A172 (cell line): ENCODE measurements around the gene PCDHAC1. TPM values are rescaled to one million over a fixed set of nuclear protein-coding genes. Genes with fewer than 3 reads are reported as not detected.

Experiments
- DNase-seq: peaks from one replicate; pipeline ENCODE4 v3.0.0-alpha.2; 2015; ENCODE audit warnings: low spot score
- total RNA-seq: library from RNA; depleted of rRNA; stranded (reverse); fragments of >200 nt; shearing (Covaris generic); gene quantifications from 2 replicates; pipeline ENCODE4 v1.2.3, GENCODE V29; 2014; rRNA removed

The PCDHAC1 gene
- total RNA-seq, 1 experiment from 2014 or later, result 0.52 TPM

DNA sequence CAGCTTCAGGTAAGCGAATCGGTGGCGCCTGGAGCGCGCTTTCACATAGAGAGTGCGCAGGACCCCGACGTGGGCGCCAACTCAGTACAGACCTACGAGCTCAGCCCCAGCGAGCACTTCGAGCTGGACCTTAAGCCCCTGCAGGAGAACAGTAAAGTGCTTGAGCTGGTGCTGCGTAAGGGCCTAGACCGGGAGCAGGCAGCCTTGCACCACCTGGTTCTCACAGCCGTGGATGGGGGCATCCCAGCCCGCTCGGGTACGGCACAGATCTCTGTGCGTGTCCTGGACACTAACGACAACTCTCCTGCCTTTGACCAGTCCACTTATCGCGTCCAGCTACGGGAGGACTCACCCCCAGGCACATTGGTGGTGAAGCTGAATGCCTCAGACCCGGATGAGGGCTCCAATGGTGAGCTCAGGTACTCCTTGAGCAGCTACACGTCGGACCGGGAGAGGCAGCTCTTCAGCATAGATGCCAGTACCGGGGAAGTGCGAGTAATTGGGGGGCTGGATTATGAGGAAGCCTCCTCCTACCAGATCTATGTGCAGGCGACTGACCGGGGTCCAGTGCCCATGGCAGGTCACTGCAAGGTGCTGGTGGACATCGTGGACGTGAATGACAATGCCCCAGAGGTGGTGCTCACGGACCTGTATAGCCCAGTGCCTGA, 41.3 kb downstream of the PCDHAC1 start:
- DNase-seq, result no peak

GRCh38 chr5:140969880-140970279, 43.8 kb downstream of the PCDHAC1 start:
- no peak for DNase-seq

- no peak for DNase-seq
These were observed 47.5 kb downstream of the PCDHAC1 start for GRCh38 chr5:140973550-140973949.

DNA sequence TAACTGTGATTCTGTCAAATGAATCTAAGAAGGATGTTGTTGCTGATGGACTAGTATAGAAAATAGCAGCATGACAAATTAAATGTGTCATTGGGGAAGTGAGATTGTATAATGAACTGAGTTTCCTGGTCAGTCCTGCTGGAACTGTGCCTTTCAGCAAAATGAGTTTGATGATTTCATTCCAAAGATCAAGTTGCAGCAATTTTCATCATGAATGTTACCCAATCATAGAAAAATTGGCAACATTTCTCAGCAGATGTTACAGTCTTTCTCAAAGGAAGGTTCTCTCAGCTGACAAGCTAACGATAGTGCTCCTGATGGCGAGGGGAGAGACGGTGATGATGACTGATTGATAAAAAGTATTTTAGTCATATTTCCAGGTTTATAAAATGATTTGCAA, 50.9 kb downstream of the PCDHAC1 start:
- no peak for DNase-seq

DNA sequence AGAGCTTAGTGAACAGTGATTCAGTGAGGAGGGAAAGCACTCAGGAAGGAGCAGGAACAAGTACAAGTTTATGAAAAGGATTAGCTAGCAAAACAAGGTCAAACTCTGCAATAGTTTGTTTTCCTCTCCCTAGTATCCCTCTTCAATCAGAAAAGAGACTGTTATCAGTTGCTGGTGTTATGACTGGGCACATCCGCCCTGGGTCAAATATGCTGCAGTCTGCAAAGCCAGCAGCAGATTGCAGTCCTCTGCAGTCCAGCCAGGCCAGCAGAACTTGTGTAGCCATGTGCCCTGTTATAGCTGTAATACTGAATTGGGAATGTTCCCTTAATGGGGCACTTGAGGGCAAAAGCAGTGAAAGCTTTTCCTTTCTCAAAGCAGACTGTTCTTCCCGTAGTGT, 52.2 kb downstream of the PCDHAC1 start:
- no peak for DNase-seq

DNA sequence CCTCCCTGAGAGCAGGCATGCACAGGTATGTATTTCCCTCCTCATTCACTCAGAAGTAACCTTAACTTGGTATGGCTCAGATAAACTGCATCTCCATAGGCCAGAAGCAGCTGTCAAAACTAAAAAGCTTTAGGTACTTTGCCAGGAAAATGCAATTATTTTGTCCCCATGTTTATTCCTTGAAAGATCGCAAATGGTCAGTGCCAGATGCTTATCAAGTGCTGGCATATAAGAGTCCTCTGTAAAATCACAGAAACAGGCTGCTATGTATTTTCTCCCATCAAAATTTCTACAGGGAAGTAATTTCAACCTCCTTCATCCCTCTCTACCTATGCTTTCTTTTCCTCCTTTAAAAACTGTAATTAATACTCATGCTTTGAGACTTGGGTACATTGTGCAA, 52.9 kb downstream of the PCDHAC1 start:
- DNase-seq, result no peak

Other genes starting within 250 kb of the PCDHAC1 start
- 143 and 148 TPM in 2 replicates for gene HARS1, start 234.9 kb upstream of the PCDHAC1 start, total RNA-seq
- gene HARS2, start 234.8 kb upstream of the PCDHAC1 start, total RNA-seq, result 46.1 and 50.5 TPM in 2 replicates
- 91.8 and 100 TPM in 2 replicates for gene ZMAT2, start 225.9 kb upstream of the PCDHAC1 start, total RNA-seq
- 0.02 TPM in 1 of 2 replicates, not detected in the other for gene PCDHA1, start 140.2 kb upstream of the PCDHAC1 start, total RNA-seq
- 0.03 and 0.81 TPM in 2 replicates for gene PCDHA2, start 131.4 kb upstream of the PCDHAC1 start, total RNA-seq
- 2.9 and 3.2 TPM in 2 replicates for gene PCDHA3, start 125.2 kb upstream of the PCDHAC1 start, total RNA-seq
- gene PCDHA4, start 119.2 kb upstream of the PCDHAC1 start, total RNA-seq, result 1.9 and 2.6 TPM in 2 replicates
- gene PCDHA5, start 104.7 kb upstream of the PCDHAC1 start, total RNA-seq, result 0.10 and 0.12 TPM in 2 replicates
- 0.43 and 0.69 TPM in 2 replicates for gene PCDHA6, start 98.3 kb upstream of the PCDHAC1 start, total RNA-seq
- 0.19 and 0.38 TPM in 2 replicates for gene PCDHA7, start 92.0 kb upstream of the PCDHAC1 start, total RNA-seq
- gene PCDHA8, start 85.1 kb upstream of the PCDHAC1 start, total RNA-seq, result not detected in 2 replicates
- 0.07 TPM in 1 of 2 replicates, not detected in the other for gene PCDHA9, start 77.9 kb upstream of the PCDHAC1 start, total RNA-seq
- gene PCDHA10, start 70.4 kb upstream of the PCDHAC1 start, total RNA-seq, result 0.02 and 0.10 TPM in 2 replicates
- gene PCDHA11, start 57.3 kb upstream of the PCDHAC1 start, total RNA-seq, result 0.10 TPM in 1 of 2 replicates, not detected in the other
- gene PCDHA12, start 51.0 kb upstream of the PCDHAC1 start, total RNA-seq, result 3.8 and 4.5 TPM in 2 replicates
- gene PCDHA13, start 44.2 kb upstream of the PCDHAC1 start, total RNA-seq, result 0.26 TPM in 1 of 2 replicates, not detected in the other
- 3.2 and 5.1 TPM in 2 replicates for gene PCDHAC2, start 40.2 kb downstream of the PCDHAC1 start, total RNA-seq
- not detected in 2 replicates for gene PCDHB1, start 125.1 kb downstream of the PCDHAC1 start, total RNA-seq
- 0.41 and 0.59 TPM in 2 replicates for gene PCDHB2, start 168.3 kb downstream of the PCDHAC1 start, total RNA-seq
- 19.9 and 22.0 TPM in 2 replicates for gene PCDHB3, start 174.2 kb downstream of the PCDHAC1 start, total RNA-seq
- gene PCDHB4, start 195.5 kb downstream of the PCDHAC1 start, total RNA-seq, result 0.26 and 1.7 TPM in 2 replicates
- 45.5 and 52.8 TPM in 2 replicates for gene PCDHB5, start 208.9 kb downstream of the PCDHAC1 start, total RNA-seq
- gene PCDHB6, start 223.8 kb downstream of the PCDHAC1 start, total RNA-seq, result 0.79 and 1.7 TPM in 2 replicates
- 5.2 and 6.9 TPM in 2 replicates for gene PCDHB7, start 246.3 kb downstream of the PCDHAC1 start, total RNA-seq